CD4-positive, alpha-beta T cell treated with Interleukin-17A for 1 hour (primary cell): Measurements from ENCODE around the gene SYNGR3.
"Not testable (repeated sequence)": the region's sequence is repeated elsewhere in the genome, so short reads cannot be mapped to it uniquely, and the experiment has no call there.

Experiments used
- DNase-seq: peaks from one replicate; pipeline ENCODE4 v3.0.0-alpha.2; 2020

SYNGR3 gene

GRCh38 chr16:2011726-2012125 lies 22.0 kb downstream of the SYNGR3 start:
- DNase-seq, result not testable (repeated sequence)

- no peak for DNase-seq
Measured at GRCh38 chr16:2013527-2013926, 23.8 kb downstream of the SYNGR3 start.

- no peak for DNase-seq
Measured at GRCh38 chr16:2015117-2015946, 25.6 kb downstream of the SYNGR3 start.

GRCh38 chr16:2015947-2016208 lies 26.1 kb downstream of the SYNGR3 start:
- DNase-seq, result no peak

- peak; percentile 18 for DNase-seq
Measured at GRCh38 chr16:2016407-2016922, 26.7 kb downstream of the SYNGR3 start.

GRCh38 chr16:2019518-2019920 lies 29.7 kb downstream of the SYNGR3 start, which contains the start of gene NPW:
TSS of gene NPW (plus strand) at chr16:2019785.
- DNase-seq, result no peak

GRCh38 chr16:2019921-2020831 lies 30.4 kb downstream of the SYNGR3 start:
- no peak for DNase-seq

GRCh38 chr16:2022723-2023091 lies 32.9 kb downstream of the SYNGR3 start:
- DNase-seq, result no peak

GRCh38 chr16:2023092-2024031 lies 33.6 kb downstream of the SYNGR3 start:
- DNase-seq, result peak; percentile 95

GRCh38 chr16:2024032-2024420 lies 34.3 kb downstream of the SYNGR3 start:
- DNase-seq, result no peak

GRCh38 chr16:2025251-2025650 lies 35.5 kb downstream of the SYNGR3 start:
- no peak for DNase-seq

- no peak for DNase-seq
Measured at GRCh38 chr16:2025878-2026460, 36.2 kb downstream of the SYNGR3 start.

GRCh38 chr16:2026461-2027023 lies 36.8 kb downstream of the SYNGR3 start, which contains the start of gene NHERF2:
TSS of gene NHERF2 (plus strand) at chr16:2026902. CDS start at chr16:2027006, 104 bp downstream.
- DNase-seq, result peak; percentile 32

- DNase-seq, result peak; percentile 23
Measured at GRCh38 chr16:2027024-2028010, 37.5 kb downstream of the SYNGR3 start.

- no peak for DNase-seq
Measured at GRCh38 chr16:2028146-2028545, 38.4 kb downstream of the SYNGR3 start.

GRCh38 chr16:2028620-2029220 lies 39.0 kb downstream of the SYNGR3 start:
- DNase-seq, result no peak

- no peak for DNase-seq
Measured at GRCh38 chr16:2029350-2029749, 39.6 kb downstream of the SYNGR3 start.

- DNase-seq, result no peak
Measured at GRCh38 chr16:2030036-2030435, 40.3 kb downstream of the SYNGR3 start.

GRCh38 chr16:2031081-2031577 lies 41.4 kb downstream of the SYNGR3 start:
- no peak for DNase-seq
